H9 (cell line): ENCODE measurements around the gene IGFBP1. TPM values are rescaled to one million over a fixed set of nuclear protein-coding genes. Genes with fewer than 3 reads are reported as not detected.

Source experiments
- DNase-seq: peaks from one replicate; pipeline ENCODE4 v3.0.0-alpha.2; 2017
- H2AFZ ChIP-seq: one replicate; pipeline ENCODE4 v1.6.1; 2013; ENCODE audit warnings: mild to moderate bottlenecking, low read length, control low read depth, moderate library complexity
- H2AK5ac ChIP-seq: 2 replicates; pipeline ENCODE4 v1.6.1; 2013; ENCODE audit warnings: low read length, control low read depth, mixed read lengths; ENCODE audit not compliant: insufficient read length
- H2BK120ac ChIP-seq: one replicate; pipeline ENCODE4 v1.6.1; 2013; ENCODE audit warnings: low read depth, mild to moderate bottlenecking, low read length, control low read depth, inconsistent platforms; ENCODE audit not compliant: poor library complexity, severe bottlenecking
- H2BK12ac ChIP-seq: 2 replicates; pipeline ENCODE4 v1.6.1; 2013; ENCODE audit warnings: low read length, control low read depth, mixed read lengths, low read depth; ENCODE audit not compliant: insufficient read length
- H2BK15ac ChIP-seq: 2 replicates; pipeline ENCODE4 v1.6.1; 2013; ENCODE audit warnings: low read depth, low read length, control low read depth
- H2BK20ac ChIP-seq: one replicate; pipeline ENCODE4 v1.6.1; 2013; ENCODE audit warnings: low read depth, mild to moderate bottlenecking, low read length, control low read depth, inconsistent platforms; ENCODE audit not compliant: poor library complexity, severe bottlenecking
- H2BK5ac ChIP-seq: 2 replicates; pipeline ENCODE4 v1.6.1; 2013; ENCODE audit warnings: low read length, control low read depth, mixed read lengths; ENCODE audit not compliant: insufficient read length
- H3K14ac ChIP-seq: 2 replicates; pipeline ENCODE4 v1.6.1; 2013; ENCODE audit warnings: low read length, control low read depth; ENCODE audit not compliant: insufficient read depth
- H3K18ac ChIP-seq: 2 replicates; pipeline ENCODE4 v1.6.1; 2013; ENCODE audit warnings: low read depth, mild to moderate bottlenecking, mixed read lengths, low read length, control low read depth; ENCODE audit not compliant: insufficient read length
- H3K23ac ChIP-seq: 2 replicates; pipeline ENCODE4 v1.6.1; 2013; ENCODE audit warnings: low read length, control low read depth, mixed read lengths, low read depth; ENCODE audit not compliant: insufficient read length
- H3K23me2 ChIP-seq: 2 replicates; pipeline ENCODE4 v1.6.1; 2013; ENCODE audit warnings: low read depth, mild to moderate bottlenecking, mixed read lengths, low read length, control low read depth; ENCODE audit not compliant: insufficient read length, poor library complexity, severe bottlenecking
- H3K27ac ChIP-seq: 2 replicates; pipeline ENCODE4 v1.5.1; 2013; ENCODE audit warnings: low read length, control low read depth, mixed read lengths, low read depth; ENCODE audit not compliant: insufficient read length
- H3K27me3 ChIP-seq: 2 replicates; pipeline ENCODE4 v1.6.1; 2013; ENCODE audit warnings: low read length, control low read depth, inconsistent platforms; ENCODE audit not compliant: insufficient read depth
- H3K4ac ChIP-seq: 2 replicates; pipeline ENCODE4 v1.6.1; 2013; ENCODE audit warnings: low read depth, mild to moderate bottlenecking, control low read depth, inconsistent platforms, low read length, moderate library complexity
- H3K4me1 ChIP-seq: 2 replicates; pipeline ENCODE4 v1.6.1; 2013; ENCODE audit warnings: low read length, control low read depth, inconsistent platforms; ENCODE audit not compliant: insufficient read depth
- H3K4me2 ChIP-seq: 2 replicates; pipeline ENCODE4 v1.6.1; 2013; ENCODE audit warnings: low read length, control low read depth, mixed read lengths; ENCODE audit not compliant: insufficient read length, insufficient read depth
- H3K56ac ChIP-seq: 2 replicates; pipeline ENCODE4 v1.6.1; 2013; ENCODE audit warnings: low read depth, mild to moderate bottlenecking, mixed read lengths, low read length, control low read depth; ENCODE audit not compliant: insufficient read length
- H3K79me1 ChIP-seq: 2 replicates; pipeline ENCODE4 v1.6.1; 2013; ENCODE audit warnings: low read depth, mild to moderate bottlenecking, moderate library complexity, low read length, control low read depth, inconsistent platforms; ENCODE audit not compliant: insufficient read depth, poor library complexity, severe bottlenecking
- H3K79me2 ChIP-seq: 2 replicates; pipeline ENCODE4 v1.6.1; 2013; ENCODE audit warnings: low read length, control low read depth, inconsistent platforms; ENCODE audit not compliant: insufficient read depth
- H3K9ac ChIP-seq: 2 replicates; pipeline ENCODE4 v1.6.1; 2013; ENCODE audit warnings: low read length, control low read depth, mixed read lengths; ENCODE audit not compliant: insufficient read length; ENCODE audit errors: extremely low read depth
- H3K9me3 ChIP-seq: one replicate; pipeline ENCODE4 v1.6.1; 2013; ENCODE audit warnings: low read depth, low read length, inconsistent platforms; ENCODE audit not compliant: control insufficient read depth
- H3T11ph ChIP-seq: one replicate; pipeline ENCODE4 v1.6.1; 2013; ENCODE audit warnings: mild to moderate bottlenecking, low read length, control low read depth, inconsistent platforms
- H4K20me1 ChIP-seq: one replicate; pipeline ENCODE4 v1.6.1; 2013; ENCODE audit not compliant: control insufficient read depth, insufficient read length, insufficient read depth
- H4K5ac ChIP-seq: 2 replicates; pipeline ENCODE4 v1.6.1; 2013; ENCODE audit warnings: low read depth, mild to moderate bottlenecking, mixed read lengths, low read length, control low read depth; ENCODE audit not compliant: insufficient read length
- H4K8ac ChIP-seq: replicated peaks from 2 replicates; pipeline ENCODE4 v1.6.1; 2013; ENCODE audit warnings: low read length, control low read depth, mixed read lengths, low read depth; ENCODE audit not compliant: insufficient read length
- H4K91ac ChIP-seq: 2 replicates; pipeline ENCODE4 v1.6.1; 2013; ENCODE audit warnings: low read depth, mild to moderate bottlenecking, moderate library complexity, mixed read lengths, low read length, control low read depth; ENCODE audit not compliant: insufficient read length
- H3K27ac Mint-ChIP-seq, 3 experiments: 2 replicates in 2 of 3; 3 replicates in 1 of 3; pipeline ENCODE4 v1.8.0; 2020 to 2021; ENCODE audit warnings: mixed read lengths in 3 of 3, mild to moderate bottlenecking in 1 of 3, moderate library complexity in 1 of 3
- H3K27me3 Mint-ChIP-seq: 2 replicates; pipeline ENCODE4 v1.8.0; 2021; ENCODE audit warnings: low read depth, mild to moderate bottlenecking, moderate library complexity, mixed read lengths
- H3K36me3 Mint-ChIP-seq, 3 experiments: 2 replicates in 2 of 3; 3 replicates in 1 of 3; pipeline ENCODE4 v1.8.0; 2020 to 2021; ENCODE audit warnings: low read depth in 3 of 3, mixed read lengths in 3 of 3; ENCODE audit not compliant: insufficient read depth in 1 of 3
- H3K4me1 Mint-ChIP-seq, 2 experiments: 2 replicates each; pipeline ENCODE4 v1.8.0; 2020; ENCODE audit warnings: mixed read lengths in 2 of 2
- H3K4me3 Mint-ChIP-seq, 2 experiments: 2 replicates in 1 of 2; 3 replicates in 1 of 2; pipeline ENCODE4 v1.8.0; 2020 to 2021; ENCODE audit warnings: mild to moderate bottlenecking in 2 of 2, mixed read lengths in 2 of 2, moderate library complexity in 1 of 2
- H3K9me3 Mint-ChIP-seq, 2 experiments: 2 replicates in 1 of 2; 3 replicates in 1 of 2; pipeline ENCODE4 v1.8.0; 2020; ENCODE audit warnings: mild to moderate bottlenecking in 2 of 2, mixed read lengths in 2 of 2, moderate library complexity in 1 of 2
- CTCF ChIP-seq: fragments of 200-600 bp; sonication (generic); conservative IDR thresholded peaks from 3 replicates; pipeline ENCODE4 v1.8.0; 2021; ENCODE audit warnings: antibody characterized with exemption, mild to moderate bottlenecking
- WGBS: extraction: QIAGEN DNeasy Blood & Tissue Kit; methylation state at CpG from one replicate; pipeline ENCODE4 v1.1.7; 2013; ENCODE audit warnings: missing lambda C conversion rate, low lambda C conversion rate, mixed read lengths; ENCODE audit not compliant: insufficient read length; ENCODE audit errors: extremely low coverage; 5-methylcytosine and 5-hydroxymethylcytosine counted together
- total RNA-seq: library from RNA; stranded (reverse); gene quantifications from 2 replicates; pipeline ENCODE4 v1.2.1, GENCODE V29; 2021

The IGFBP1 gene
- total RNA-seq, 1 experiment from 2014 or later, result not detected

- no peak within 1 kb of the TSS for H3K9ac ChIP-seq
- no peak within 1 kb of the TSS for H2AK5ac ChIP-seq
- no peaks in the 10 kb centered on the region for H4K20me1 ChIP-seq
- H3K79me1 ChIP-seq, result no peaks in the 10 kb centered on the region
- no peak within 1 kb of the TSS for H3K56ac ChIP-seq
- peaks cover 10% of the 10 kb centered on the region for H3K9me3 ChIP-seq
- no peak within 1 kb of the TSS for H3K4me2 ChIP-seq
- H3K14ac ChIP-seq, result no peak within 1 kb of the TSS
- no peaks in the 10 kb centered on the region for H3K4me1 ChIP-seq
- no peak within 1 kb of the TSS for H2AFZ ChIP-seq
- H3K4ac ChIP-seq, result no peak within 1 kb of the TSS
- H4K5ac ChIP-seq, result no peak within 1 kb of the TSS
- H3T11ph ChIP-seq, result no peak within 1 kb of the TSS
- Mint-ChIP-seq H3K36me3 (peaks cover 3 to 10% (median 5%) of the 10 kb centered on the region in 3 experiments; a peak in 6 of 7 replicates), H3K4me3 (no peak within 1 kb of the TSS), H3K9me3 (peaks cover 11 to 19% of the 10 kb centered on the region in 2 experiments), H3K27ac (no peak within 1 kb of the TSS), H3K27me3 (peaks cover 4% of the 10 kb centered on the region), H3K4me1 (no peaks in the 10 kb centered on the region)
- WGBS, result no CpG with 5 or more reads among the region's 7 CpGs
- H4K8ac ChIP-seq, result no peak within 1 kb of the TSS
- H2BK15ac ChIP-seq, result no peak within 1 kb of the TSS
- no peak within 1 kb of the TSS for H3K18ac ChIP-seq
- DNase-seq, result no peak
- TF ChIP-seq CTCF, result no peak
- H2BK120ac ChIP-seq, result no peak within 1 kb of the TSS
- no peak within 1 kb of the TSS for H2BK20ac ChIP-seq
- no peak within 1 kb of the TSS for H2BK12ac ChIP-seq
- no peak within 1 kb of the TSS for H4K91ac ChIP-seq
- no peak within 1 kb of the TSS for H3K27ac ChIP-seq
- no peaks in the 10 kb centered on the region for H3K23me2 ChIP-seq
- no peak within 1 kb of the TSS for H3K23ac ChIP-seq
- H3K27me3 ChIP-seq, result no peaks in the 10 kb centered on the region
- H2BK5ac ChIP-seq, result no peak within 1 kb of the TSS
- H3K79me2 ChIP-seq, result no peaks in the 10 kb centered on the region
Measured at GRCh38 chr7:45873035-45873354, 15.3 kb upstream of the IGFBP1 start, which contains the start of gene CCDC201. Gene CCDC201, minus strand, starts transcription at chr7:45873082. Its CDS starts 75 bp downstream, at chr7:45873007.
